ENCODE results near the gene MOV10.
A peak's percentile ranks its signal among the peaks of the same experiment; 100 is the strongest.

Gene MOV10, protein sequence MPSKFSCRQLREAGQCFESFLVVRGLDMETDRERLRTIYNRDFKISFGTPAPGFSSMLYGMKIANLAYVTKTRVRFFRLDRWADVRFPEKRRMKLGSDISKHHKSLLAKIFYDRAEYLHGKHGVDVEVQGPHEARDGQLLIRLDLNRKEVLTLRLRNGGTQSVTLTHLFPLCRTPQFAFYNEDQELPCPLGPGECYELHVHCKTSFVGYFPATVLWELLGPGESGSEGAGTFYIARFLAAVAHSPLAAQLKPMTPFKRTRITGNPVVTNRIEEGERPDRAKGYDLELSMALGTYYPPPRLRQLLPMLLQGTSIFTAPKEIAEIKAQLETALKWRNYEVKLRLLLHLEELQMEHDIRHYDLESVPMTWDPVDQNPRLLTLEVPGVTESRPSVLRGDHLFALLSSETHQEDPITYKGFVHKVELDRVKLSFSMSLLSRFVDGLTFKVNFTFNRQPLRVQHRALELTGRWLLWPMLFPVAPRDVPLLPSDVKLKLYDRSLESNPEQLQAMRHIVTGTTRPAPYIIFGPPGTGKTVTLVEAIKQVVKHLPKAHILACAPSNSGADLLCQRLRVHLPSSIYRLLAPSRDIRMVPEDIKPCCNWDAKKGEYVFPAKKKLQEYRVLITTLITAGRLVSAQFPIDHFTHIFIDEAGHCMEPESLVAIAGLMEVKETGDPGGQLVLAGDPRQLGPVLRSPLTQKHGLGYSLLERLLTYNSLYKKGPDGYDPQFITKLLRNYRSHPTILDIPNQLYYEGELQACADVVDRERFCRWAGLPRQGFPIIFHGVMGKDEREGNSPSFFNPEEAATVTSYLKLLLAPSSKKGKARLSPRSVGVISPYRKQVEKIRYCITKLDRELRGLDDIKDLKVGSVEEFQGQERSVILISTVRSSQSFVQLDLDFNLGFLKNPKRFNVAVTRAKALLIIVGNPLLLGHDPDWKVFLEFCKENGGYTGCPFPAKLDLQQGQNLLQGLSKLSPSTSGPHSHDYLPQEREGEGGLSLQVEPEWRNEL

DNA sequence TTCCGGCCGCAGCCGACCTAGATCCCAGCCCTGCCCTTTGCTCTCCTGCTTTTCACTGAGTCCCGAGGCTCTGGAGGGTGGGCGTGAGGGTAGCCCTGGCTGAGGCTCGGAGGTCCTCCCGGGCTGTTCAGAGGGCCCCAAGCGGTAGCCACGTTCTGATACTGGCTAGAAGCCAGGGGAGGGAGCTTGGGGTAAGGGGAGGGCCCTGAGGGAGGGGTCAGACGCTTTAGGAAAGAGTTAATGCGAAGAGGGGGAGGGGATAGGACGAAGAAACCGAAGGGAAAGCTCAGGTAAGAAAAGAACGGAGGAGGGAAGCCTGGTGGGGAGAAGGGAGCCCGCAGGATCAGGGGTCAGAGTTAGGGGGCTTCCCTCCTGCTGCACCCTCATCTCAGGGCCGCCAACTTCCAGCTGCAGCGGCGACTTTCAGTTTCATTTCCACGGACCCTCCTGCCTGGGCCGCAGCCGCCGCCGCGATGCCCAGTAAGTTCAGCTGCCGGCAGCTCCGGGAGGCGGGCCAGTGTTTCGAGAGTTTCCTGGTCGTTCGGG, at the start of gene MOV10:
TSS of gene MOV10 (plus strand) at position 220 of the 546 bp plus-strand sequence. CDS start at position 474, 254 bp downstream.
- H3K4me3 ChIP-seq (ENCODE audit: low read depth in 1 of 2, low read length in 2 of 2), result peak within 1 kb of the TSS; percentile 84 to 92
- H3K4me1 ChIP-seq (ENCODE audit: control insufficient read depth in 1 of 2, insufficient read depth in 2 of 2, low read length in 2 of 2), result peaks cover 6 to 19% of the 10 kb centered on the region in 2 donors

DNA sequence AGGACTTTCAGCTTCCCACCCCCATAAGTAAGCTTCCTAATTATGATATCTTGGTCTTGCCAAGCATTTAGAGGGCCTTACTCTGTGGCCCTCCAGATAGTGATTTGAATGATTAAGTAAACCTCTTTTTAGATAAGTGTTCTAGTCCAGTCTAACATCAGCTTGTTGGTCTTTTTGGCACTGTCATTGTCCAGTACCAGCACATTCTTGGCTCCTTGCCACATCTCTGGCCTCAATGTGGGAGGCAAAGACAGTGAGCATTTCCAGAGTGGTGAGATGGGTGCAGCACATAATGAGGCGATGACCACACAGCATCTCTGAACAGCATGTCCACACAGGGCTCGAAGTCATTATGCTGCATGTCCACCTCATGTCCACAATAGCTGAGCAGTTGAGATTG, 48.8 kb upstream of the MOV10 start:
- peaks cover 11 to 50% of the 10 kb centered on the region in 2 donors for H3K4me1 ChIP-seq (ENCODE audit: control insufficient read depth in 1 of 2, insufficient read depth in 2 of 2, low read length in 2 of 2)
- H3K36me3 ChIP-seq (ENCODE audit: control insufficient read depth in 1 of 2, insufficient read depth in 2 of 2, low read length in 2 of 2), result peaks cover 0 to 4% of the 10 kb centered on the region in 2 donors

More for the DNA sequence above, at the start of gene MOV10:
- H3K9me3 ChIP-seq (ENCODE audit: control insufficient read depth in 1 of 2, low read length in 2 of 2), result no peaks in the 10 kb centered on the region
- peak within 1 kb of the TSS; percentile 93 for H3K27ac ChIP-seq (ENCODE audit: low read length)
- H3K27me3 ChIP-seq (ENCODE audit: low read depth, low read length), result no peaks in the 10 kb centered on the region
- H3K36me3 ChIP-seq (ENCODE audit: control insufficient read depth in 1 of 2, insufficient read depth in 2 of 2, low read length in 2 of 2), result peaks cover 7 to 10% of the 10 kb centered on the region in 2 donors

DNA sequence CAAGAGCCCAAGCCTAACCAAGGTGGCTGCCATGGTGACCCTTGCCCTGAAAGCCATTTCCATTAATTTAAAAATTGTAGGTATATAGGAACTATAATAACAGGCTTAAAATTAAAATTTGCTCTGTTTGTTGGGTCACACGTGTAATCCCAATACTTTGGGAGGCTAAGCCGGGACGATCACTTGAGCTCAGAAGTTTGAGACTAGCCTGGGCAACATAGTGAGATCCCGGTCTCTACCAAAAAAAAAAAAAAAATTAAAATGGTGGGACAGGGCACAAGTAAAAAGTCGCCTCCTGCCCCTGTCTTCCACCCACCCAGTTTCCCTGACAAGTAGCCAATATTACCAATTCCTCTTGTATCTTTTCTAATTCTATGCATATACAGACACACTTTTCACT, 48.3 kb upstream of the MOV10 start:
- H3K9me3 ChIP-seq (ENCODE audit: control insufficient read depth in 1 of 2, low read length in 2 of 2), result no peaks in the 10 kb centered on the region
- no peak overlapping the region for H3K27ac ChIP-seq (ENCODE audit: low read length)
- peaks cover 0 to 4% of the 10 kb centered on the region in 2 donors for H3K36me3 ChIP-seq (ENCODE audit: control insufficient read depth in 1 of 2, insufficient read depth in 2 of 2, low read length in 2 of 2)
- no peak overlapping the region for H3K4me3 ChIP-seq (ENCODE audit: low read depth in 1 of 2, low read length in 2 of 2)
- H3K27me3 ChIP-seq (ENCODE audit: low read depth, low read length), result no peaks in the 10 kb centered on the region
- peaks cover 6 to 45% of the 10 kb centered on the region in 2 donors for H3K4me1 ChIP-seq (ENCODE audit: control insufficient read depth in 1 of 2, insufficient read depth in 2 of 2, low read length in 2 of 2)

More for the DNA sequence above, 48.8 kb upstream of the MOV10 start:
- no peaks in the 10 kb centered on the region for H3K9me3 ChIP-seq (ENCODE audit: control insufficient read depth in 1 of 2, low read length in 2 of 2)
- no peaks in the 10 kb centered on the region for H3K27me3 ChIP-seq (ENCODE audit: low read depth, low read length)
- no peak overlapping the region for H3K4me3 ChIP-seq (ENCODE audit: low read depth in 1 of 2, low read length in 2 of 2)
- H3K27ac ChIP-seq (ENCODE audit: low read length), result no peak overlapping the region

DNA sequence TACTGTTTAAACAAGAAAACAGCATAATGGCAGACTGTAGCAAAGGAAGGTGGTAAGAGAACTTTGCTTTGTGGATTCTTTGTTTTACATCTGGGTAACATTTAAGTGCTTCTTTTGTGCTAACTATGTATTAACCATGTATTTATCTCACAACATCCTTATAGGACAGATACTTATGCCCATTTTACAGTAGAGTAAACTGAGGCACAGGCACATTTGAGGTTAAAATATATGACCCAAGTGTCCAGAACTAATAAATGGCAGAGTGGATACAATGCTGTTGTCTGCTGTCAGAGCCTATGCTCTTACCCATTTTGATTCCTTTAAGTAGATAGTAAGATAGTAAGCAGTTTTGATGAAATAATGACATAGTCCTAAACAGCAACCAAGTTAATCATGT, 47.6 kb upstream of the MOV10 start:
- Histone ChIP-seq H3K4me1 (ENCODE audit: control insufficient read depth in 1 of 2, insufficient read depth in 2 of 2, low read length in 2 of 2) (peaks cover 6 to 38% of the 10 kb centered on the region in 2 donors), H3K9me3 (ENCODE audit: control insufficient read depth in 1 of 2, low read length in 2 of 2) (no peaks in the 10 kb centered on the region), H3K36me3 (ENCODE audit: control insufficient read depth in 1 of 2, insufficient read depth in 2 of 2, low read length in 2 of 2) (peaks cover 0 to 4% of the 10 kb centered on the region in 2 donors), H3K4me3 (ENCODE audit: low read depth in 1 of 2, low read length in 2 of 2) (no peak overlapping the region), H3K27ac (ENCODE audit: low read length) (no peak overlapping the region), H3K27me3 (ENCODE audit: low read depth, low read length) (no peaks in the 10 kb centered on the region)

DNA sequence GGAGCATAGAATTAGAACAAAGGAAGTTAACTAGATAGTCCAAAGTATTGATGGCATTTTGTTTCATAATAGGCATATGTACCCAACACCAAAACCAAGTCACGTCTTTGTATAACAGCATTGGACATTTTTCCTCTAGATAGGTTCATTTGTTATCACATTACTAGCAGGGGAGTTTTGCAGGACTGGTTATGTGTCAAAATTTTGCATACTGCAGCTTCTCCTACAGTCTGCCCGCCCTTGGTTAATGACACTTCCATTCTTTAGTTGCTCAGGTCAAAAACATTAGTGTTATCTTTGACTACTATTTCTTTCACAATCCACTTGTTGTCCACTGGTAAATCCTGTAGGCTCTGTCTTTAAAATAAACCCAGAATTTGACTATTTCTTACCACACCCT, 45.9 kb upstream of the MOV10 start:
- peaks cover 6 to 32% of the 10 kb centered on the region in 2 donors for H3K4me1 ChIP-seq (ENCODE audit: control insufficient read depth in 1 of 2, insufficient read depth in 2 of 2, low read length in 2 of 2)
- peaks cover 0 to 4% of the 10 kb centered on the region in 2 donors for H3K36me3 ChIP-seq (ENCODE audit: control insufficient read depth in 1 of 2, insufficient read depth in 2 of 2, low read length in 2 of 2)
- no peaks in the 10 kb centered on the region for H3K27me3 ChIP-seq (ENCODE audit: low read depth, low read length)
- no peak overlapping the region for H3K27ac ChIP-seq (ENCODE audit: low read length)
- H3K4me3 ChIP-seq (ENCODE audit: low read depth in 1 of 2, low read length in 2 of 2), result no peak overlapping the region
- H3K9me3 ChIP-seq (ENCODE audit: control insufficient read depth in 1 of 2, low read length in 2 of 2), result no peaks in the 10 kb centered on the region

DNA sequence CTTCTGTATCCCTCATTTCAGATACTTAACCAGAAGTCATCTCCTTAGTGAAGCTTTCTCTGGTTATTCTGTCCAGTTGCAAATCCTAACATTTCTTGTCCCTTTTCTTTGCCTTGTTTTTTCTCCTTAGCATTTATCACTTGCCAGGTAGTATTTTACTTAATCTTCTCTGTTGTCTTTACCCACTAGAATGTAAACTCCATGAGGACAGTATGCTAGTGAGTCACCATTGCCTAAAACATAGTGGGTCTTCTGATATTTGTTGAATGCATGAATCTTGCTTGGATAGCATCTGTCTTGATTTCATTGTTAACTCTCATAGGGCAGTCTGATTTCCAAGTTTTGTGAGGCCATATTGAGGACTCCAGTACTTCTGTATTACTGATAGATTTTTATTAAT, 45.2 kb upstream of the MOV10 start:
- Histone ChIP-seq H3K36me3 (ENCODE audit: control insufficient read depth in 1 of 2, insufficient read depth in 2 of 2, low read length in 2 of 2) (peaks cover 0 to 4% of the 10 kb centered on the region in 2 donors), H3K27me3 (ENCODE audit: low read depth, low read length) (no peaks in the 10 kb centered on the region), H3K9me3 (ENCODE audit: control insufficient read depth in 1 of 2, low read length in 2 of 2) (no peaks in the 10 kb centered on the region), H3K4me3 (ENCODE audit: low read depth in 1 of 2, low read length in 2 of 2) (no peak overlapping the region), H3K27ac (ENCODE audit: low read length) (no peak overlapping the region), H3K4me1 (ENCODE audit: control insufficient read depth in 1 of 2, insufficient read depth in 2 of 2, low read length in 2 of 2) (peaks cover 6 to 36% of the 10 kb centered on the region in 2 donors)

DNA sequence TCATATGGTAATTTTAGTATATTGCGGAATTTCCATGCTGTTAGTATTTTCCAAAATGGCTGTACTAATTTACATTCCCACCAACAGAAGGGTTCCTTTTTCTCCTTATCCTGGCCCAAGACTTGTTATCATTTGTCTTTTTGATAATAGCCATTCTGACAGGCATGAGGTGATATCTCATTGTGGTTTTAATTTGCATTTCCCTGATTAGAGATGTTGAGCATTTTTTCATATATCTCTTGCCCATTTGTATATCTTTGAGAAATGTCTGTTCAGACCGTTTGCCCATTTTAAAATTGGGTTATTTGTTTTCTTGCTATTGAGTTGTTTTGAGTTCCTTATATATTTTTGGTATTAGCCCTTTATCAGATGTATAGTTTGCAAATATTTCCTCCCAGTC, 40.8 kb upstream of the MOV10 start:
- Histone ChIP-seq H3K27me3 (ENCODE audit: low read depth, low read length) (no peaks in the 10 kb centered on the region), H3K4me3 (ENCODE audit: low read depth in 1 of 2, low read length in 2 of 2) (no peak overlapping the region), H3K4me1 (ENCODE audit: control insufficient read depth in 1 of 2, insufficient read depth in 2 of 2, low read length in 2 of 2) (peaks cover 8 to 25% of the 10 kb centered on the region in 2 donors), H3K27ac (ENCODE audit: low read length) (no peak overlapping the region), H3K36me3 (ENCODE audit: control insufficient read depth in 1 of 2, insufficient read depth in 2 of 2, low read length in 2 of 2) (no peaks in the 10 kb centered on the region), H3K9me3 (ENCODE audit: control insufficient read depth in 1 of 2, low read length in 2 of 2) (no peaks in the 10 kb centered on the region)

DNA sequence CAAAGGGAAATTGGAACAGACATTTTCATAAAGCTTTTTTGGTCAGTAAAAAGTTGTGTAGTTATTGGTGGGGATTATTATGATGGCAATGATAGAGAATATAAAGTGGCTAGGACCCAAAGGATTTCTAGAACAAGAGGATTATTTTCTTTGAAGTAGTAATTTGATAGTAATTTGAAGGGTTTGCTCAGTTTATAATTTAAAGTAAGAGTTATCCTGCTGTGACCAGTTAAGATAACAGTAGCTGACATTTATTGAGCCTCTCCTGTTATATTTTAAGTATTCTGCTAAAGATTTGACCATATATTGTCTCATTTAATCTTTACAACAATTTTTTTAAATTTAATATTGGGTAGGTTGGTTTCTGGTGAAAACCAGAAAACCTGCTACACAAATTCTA, 40.1 kb upstream of the MOV10 start:
- Histone ChIP-seq H3K9me3 (ENCODE audit: control insufficient read depth in 1 of 2, low read length in 2 of 2) (no peaks in the 10 kb centered on the region), H3K4me3 (ENCODE audit: low read depth in 1 of 2, low read length in 2 of 2) (no peak overlapping the region), H3K4me1 (ENCODE audit: control insufficient read depth in 1 of 2, insufficient read depth in 2 of 2, low read length in 2 of 2) (peaks cover 8 to 25% of the 10 kb centered on the region in 2 donors), H3K27me3 (ENCODE audit: low read depth, low read length) (no peaks in the 10 kb centered on the region), H3K36me3 (ENCODE audit: control insufficient read depth in 1 of 2, insufficient read depth in 2 of 2, low read length in 2 of 2) (no peaks in the 10 kb centered on the region), H3K27ac (ENCODE audit: low read length) (no peak overlapping the region)

DNA sequence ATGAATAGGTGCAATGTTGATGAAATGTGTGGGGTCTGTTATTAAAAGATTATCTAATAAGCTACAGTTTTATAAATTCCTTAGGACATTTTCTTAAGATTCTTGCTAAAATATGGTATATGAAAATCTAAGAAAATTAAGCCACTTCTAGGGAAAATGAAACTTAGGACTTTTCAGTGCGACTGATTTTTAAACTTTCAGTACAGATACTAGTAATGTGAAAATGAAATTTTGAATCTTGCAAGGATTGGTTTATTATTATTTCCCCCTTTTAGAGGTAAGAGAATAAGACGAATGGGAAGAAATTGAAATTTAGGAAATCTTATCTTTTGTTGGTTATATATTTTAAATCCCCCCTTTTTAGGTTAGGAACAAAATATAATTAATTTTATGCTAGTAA, 38.4 kb upstream of the MOV10 start:
- Histone ChIP-seq H3K27ac (ENCODE audit: low read length) (no peak overlapping the region), H3K4me1 (ENCODE audit: control insufficient read depth in 1 of 2, insufficient read depth in 2 of 2, low read length in 2 of 2) (peaks cover 8 to 18% of the 10 kb centered on the region in 2 donors), H3K9me3 (ENCODE audit: control insufficient read depth in 1 of 2, low read length in 2 of 2) (no peaks in the 10 kb centered on the region), H3K27me3 (ENCODE audit: low read depth, low read length) (no peaks in the 10 kb centered on the region), H3K36me3 (ENCODE audit: control insufficient read depth in 1 of 2, insufficient read depth in 2 of 2, low read length in 2 of 2) (no peaks in the 10 kb centered on the region), H3K4me3 (ENCODE audit: low read depth in 1 of 2, low read length in 2 of 2) (no peak overlapping the region)

DNA sequence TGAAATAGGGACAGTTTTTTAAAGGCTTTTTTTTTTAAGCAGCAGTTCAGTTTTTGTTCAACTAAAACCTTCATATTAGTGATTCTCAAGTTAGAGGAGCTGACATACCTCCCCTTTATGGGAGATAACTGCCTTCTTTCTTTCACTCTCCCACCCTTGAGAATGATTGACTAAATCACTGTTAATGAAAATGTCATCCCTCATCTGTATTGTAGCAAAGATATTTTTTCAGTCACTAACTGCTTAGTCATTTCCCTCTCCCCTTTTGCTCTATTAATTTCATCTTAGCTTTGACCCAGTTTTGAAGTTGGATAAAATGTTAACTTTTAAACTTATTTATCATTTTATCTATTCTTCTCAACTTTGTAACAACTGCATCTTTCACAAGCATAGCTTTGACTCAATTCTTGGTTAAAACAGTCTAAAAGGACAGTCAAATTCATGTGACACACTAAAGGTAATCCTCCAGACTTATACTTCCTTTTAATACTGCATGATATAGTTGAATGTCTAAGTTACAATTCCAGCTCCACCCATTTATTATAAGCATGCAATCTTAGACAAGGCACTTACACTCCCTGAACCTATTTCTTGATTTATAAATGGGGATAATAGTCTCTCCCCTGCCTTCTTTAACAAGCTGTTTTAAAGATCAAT, 37.7 kb upstream of the MOV10 start:
- H3K27me3 ChIP-seq (ENCODE audit: low read depth, low read length), result no peaks in the 10 kb centered on the region
- H3K27ac ChIP-seq (ENCODE audit: low read length), result no peak overlapping the region
- H3K4me3 ChIP-seq (ENCODE audit: low read depth in 1 of 2, low read length in 2 of 2), result peak overlapping the region in 1 of 2 donors; percentile 7
- no peaks in the 10 kb centered on the region for H3K36me3 ChIP-seq (ENCODE audit: control insufficient read depth in 1 of 2, insufficient read depth in 2 of 2, low read length in 2 of 2)
- no peaks in the 10 kb centered on the region for H3K9me3 ChIP-seq (ENCODE audit: control insufficient read depth in 1 of 2, low read length in 2 of 2)
- H3K4me1 ChIP-seq (ENCODE audit: control insufficient read depth in 1 of 2, insufficient read depth in 2 of 2, low read length in 2 of 2), result peaks cover 8 to 18% of the 10 kb centered on the region in 2 donors

Measured in muscle layer of duodenum (tissue), 2 donors.